GM12878 (cell line): ENCODE data around the gene MT1B. TPM values are rescaled to one million over a fixed set of nuclear protein-coding genes. Genes with fewer than 3 reads are reported as not detected.

Source experiments
- ATAC-seq: fragments of 200-7000 bp; cut with Tn5 transposase; 3 replicates; pipeline ENCODE4 v1.9.1; 2020; ENCODE audit warnings: mild to moderate bottlenecking, moderate library complexity
- BruUV-seq: library from RNA; stranded (reverse); fragments of 400-500 nt; replicated peaks from 2 replicates; lab custom pipeline; 2021; lab: Mats Ljungman, UMichigan
- CTCF ChIA-PET: fragments of 300-600 bp; sonication (Branson Sonifier 250); formaldehyde crosslinking; extraction: SDS; loops from one replicate; lab custom pipeline; 2021; ENCODE audit warnings: inconsistent platforms; lab: Yijun Ruan, JAX
- POLR2A ChIA-PET: fragments of 350-600 bp; formaldehyde crosslinking; extraction: SDS; loops from one replicate; lab custom pipeline; 2021; ENCODE audit warnings: inconsistent platforms; lab: Charles Lee
- RAD21 ChIA-PET: fragments of 300-600 bp; sonication (Branson Sonifier 250); formaldehyde crosslinking; loops from one replicate; lab custom pipeline; 2023; ENCODE audit warnings: antibody characterized with exemption; ENCODE audit not compliant: unreplicated experiment; lab: Charles Lee
- SMC1A ChIA-PET: fragments of 300-600 bp; sonication (Branson Sonifier 250); formaldehyde crosslinking; loops from one replicate; lab custom pipeline; 2023; ENCODE audit not compliant: unreplicated experiment, uncharacterized antibody; lab: Charles Lee
- DNase-seq: peaks from one replicate; pipeline ENCODE4 v3.0.0-alpha.2; 2011; ENCODE audit warnings: low read depth, low spot score
- FAIRE-seq: peaks from 3 replicates; lab custom pipeline; 2011; peaks lifted over from hg19 to GRCh38; lab: Jason Lieb, UNC
- H2AFZ ChIP-seq: 2 replicates; pipeline ENCODE4 v1.6.0; 2011; ENCODE audit warnings: low read depth, low read length, control low read depth; ENCODE audit not compliant: control insufficient read depth
- H3K27ac ChIP-seq: 2 replicates; pipeline ENCODE4 v1.5.1; 2011; ENCODE audit warnings: control low read depth; ENCODE audit not compliant: control insufficient read depth, insufficient read depth
- H3K27me3 ChIP-seq, 2 experiments: replicated peaks in 1 of 2; 2 replicates each; pipeline versions ENCODE4 v1.6.0 to v1.6.1; 2011; ENCODE audit warnings: low read length in 1 of 2; ENCODE audit not compliant: control insufficient read depth in 2 of 2, insufficient read depth in 2 of 2
- H3K36me3 ChIP-seq, 2 experiments: 2 replicates each; pipeline ENCODE4 v1.5.1; 2011; ENCODE audit warnings: low read length in 1 of 2; ENCODE audit not compliant: control insufficient read depth in 2 of 2, insufficient read depth in 2 of 2
- H3K4me1 ChIP-seq: 2 replicates; pipeline ENCODE4 v1.6.1; 2011; ENCODE audit warnings: mild to moderate bottlenecking, low read length, moderate library complexity, mixed read lengths; ENCODE audit not compliant: control insufficient read depth, insufficient read depth
- H3K4me2 ChIP-seq: 2 replicates; pipeline ENCODE4 v1.6.0; 2011; ENCODE audit warnings: control low read depth; ENCODE audit not compliant: control insufficient read depth, insufficient read depth
- H3K4me3 ChIP-seq: fragments of 200-600 bp; sonication (generic); 2 replicates; pipeline ENCODE4 v1.5.1; 2016
- H3K79me2 ChIP-seq: 2 replicates; pipeline ENCODE4 v1.6.0; 2011; ENCODE audit warnings: low read length; ENCODE audit not compliant: control insufficient read depth, insufficient read depth
- H3K9ac ChIP-seq: 2 replicates; pipeline ENCODE4 v1.8.0; 2011; ENCODE audit warnings: low read length, control low read depth, mixed read lengths; ENCODE audit not compliant: control insufficient read depth, insufficient read depth
- H3K9me3 ChIP-seq: replicated peaks from 3 replicates; pipeline ENCODE4 v1.5.1; 2011; ENCODE audit warnings: mild to moderate bottlenecking, low read length; ENCODE audit not compliant: control insufficient read depth, insufficient read depth
- H4K20me1 ChIP-seq: 2 replicates; pipeline ENCODE4 v1.6.0; 2011; ENCODE audit not compliant: control insufficient read depth, insufficient read depth
- E2F4 ChIP-seq: IDR thresholded peaks from 2 replicates; pipeline ENCODE4 v1.6.1; 2012; ENCODE audit warnings: low read depth, low read length, improper control_type of control experiment
- IRF3 ChIP-seq: fragments of 450-650 bp; IDR thresholded peaks from 2 replicates; pipeline ENCODE4 v1.6.1; 2014; ENCODE audit warnings: mild to moderate bottlenecking
- SKIL ChIP-seq: fragments of 450-650 bp; IDR thresholded peaks from 2 replicates; pipeline ENCODE4 v1.6.1; 2017; ENCODE audit warnings: mild to moderate bottlenecking, low read depth, inconsistent platforms; ENCODE audit not compliant: poor library complexity, severe bottlenecking
- SUPT20H ChIP-seq: IDR thresholded peaks from 2 replicates; pipeline ENCODE4 v1.6.1; 2011; ENCODE audit warnings: low read depth, mild to moderate bottlenecking, low read length, moderate library complexity, borderline replicate concordance; ENCODE audit not compliant: control insufficient read depth
- ZNF207 ChIP-seq: fragments of 450-650 bp; IDR thresholded peaks from 2 replicates; pipeline ENCODE4 v1.6.1; 2014; ENCODE audit warnings: antibody characterized with exemption, mild to moderate bottlenecking, borderline replicate concordance
- WGBS: methylation state at CpG from one replicate; pipeline ENCODE4 v1.1.6; 2016; ENCODE audit warnings: low lambda C conversion rate; ENCODE audit not compliant: insufficient replicate concordance, insufficient coverage; ENCODE audit errors: missing lambda C conversion rate; 5-methylcytosine and 5-hydroxymethylcytosine counted together
- in situ Hi-C: fragments of 300-500 bp; cut with MboI; formaldehyde crosslinking; loops from 9 replicates; pipeline ENCODE4 v1.14.3; 2018; ENCODE audit warnings: mixed read lengths
- intact Hi-C: fragments of 100-400 bp; cut with micrococcal nuclease; formaldehyde crosslinking; loops from one replicate; pipeline ENCODE4 v1.14.2; 2022; ENCODE audit not compliant: unreplicated experiment
- polyA plus RNA-seq, 11 experiments: library from polyadenylated mRNA; depleted of rRNA in 4 of 11; unstranded in 6 of 11; stranded (reverse) in 5 of 11; fragments of >200 nt; fragmentation: Nextera tagmentation in 4 of 11; fragmentation: Illumina TruSeq in 1 of 11; extraction: Ambion mirVana in 4 of 11; extraction: Trizol in 1 of 11; gene quantifications; 1 replicate in 1 of 11; 2 replicates in 10 of 11; pipeline versions ENCODE4 v1.2.1 to v1.2.3, GENCODE V29; 2011 to 2016; ENCODE audit warnings: inconsistent platforms in 2 of 11, missing spikeins in 2 of 11, low read depth in 1 of 11
- total RNA-seq, 4 experiments: library from RNA; depleted of rRNA in 3 of 4; stranded (reverse); fragments of >200 nt in 3 of 4; fragmentation: Illumina TruSeq in 1 of 4; extraction: Trizol in 1 of 4; gene quantifications; 2 replicates each; pipeline versions ENCODE4 v1.2.1 to v1.2.3, GENCODE V29; 2013 to 2021

The MT1B gene
- total and polyA plus RNA-seq, 10 of the 15 experiments (the other 5 are each of a cell fraction or from before 2014, with no cell fraction given) = not detected

GRCh38 chr16:56690420-56691122, 38.9 kb downstream of the MT1B start:
- CTCF ChIA-PET = interaction anchor here (0.7 to 1.4 kb wide), 2 partner anchors 95 to 114 kb away, joined by 3 to 4 read pairs; no protein-coding TSS in a partner anchor
- SMC1A ChIA-PET = interaction anchor here (1.0 kb wide), 1 partner anchor 11 kb away, joined by 4 read pairs; no protein-coding TSS in a partner anchor
- Histone ChIP-seq H3K4me1 (no peaks in the 10 kb centered on the region), H3K79me2 (no peaks in the 10 kb centered on the region), H4K20me1 (no peaks in the 10 kb centered on the region), H3K36me3 (no peaks in the 10 kb centered on the region), H3K27me3 (no peaks in the 10 kb centered on the region; a peak in 1 of 4 replicates), H3K9ac (no peak overlapping the region), H3K27ac (no peak overlapping the region), H3K9me3 (no peaks in the 10 kb centered on the region; the same call in 2 of the 3 replicates), H3K4me3 (no peak overlapping the region), H2AFZ (no peak overlapping the region), H3K4me2 (no peak overlapping the region)
- DNase-seq (no peak), ATAC-seq (no peak), FAIRE-seq (no peak)
- 55% methylated on average over 4 of the region's 4 CpGs for WGBS
- no TSS peak for BruUV-seq
- intact Hi-C loops (no loop called here), in situ Hi-C loops (loop anchor here (25.0 kb wide), 1 partner anchor 753 kb away; no protein-coding TSS in a partner anchor)
- POLR2A ChIA-PET = no interaction called here
- RAD21 ChIA-PET = interaction anchor here (0.7 kb wide), 1 partner anchor 65 kb away, joined by 4 read pairs; the partner anchor contains the start of gene MT1E
- no peak for TF ChIP-seq ZNF207
- no peak for TF ChIP-seq E2F4
- TF ChIP-seq IRF3 = no peak
- no peak for TF ChIP-seq SKIL
- no peak for TF ChIP-seq SUPT20H
